Cardiac muscle cell (in vitro differentiated cells and primary cell): Measurements from ENCODE around the gene IFFO2. TPM values are rescaled to one million over a fixed set of nuclear protein-coding genes. Genes with fewer than 3 reads are reported as not detected.
"Not testable (repeated sequence)": the region's sequence is repeated elsewhere in the genome, so short reads cannot be mapped to it uniquely, and the experiment has no call there.

Experiments used
- DNase-seq, 2 donors: peaks; one replicate each; pipeline versions ENCODE4 v3.0.0 to v3.0.0-alpha.2; 2010 to 2017; ENCODE audit warnings: low read depth in 1 of 2, low spot score in 1 of 2
- H3K27ac ChIP-seq: fragments of 200-600 bp; sonication (generic); 2 replicates; pipeline ENCODE4 v1.5.1; 2016
- H3K27me3 ChIP-seq: fragments of 200-600 bp; sonication (generic); 2 replicates; pipeline ENCODE4 v1.6.0; 2016; ENCODE audit warnings: control low read depth
- H3K36me3 ChIP-seq: fragments of 200-600 bp; sonication (generic); 2 replicates; pipeline ENCODE4 v1.5.1; 2016; ENCODE audit warnings: control low read depth
- H3K4me1 ChIP-seq: fragments of 200-600 bp; sonication (generic); 2 replicates; pipeline ENCODE4 v1.8.1; 2017; ENCODE audit warnings: low read depth, mild to moderate bottlenecking, mixed run types
- H3K4me3 ChIP-seq: fragments of 200-600 bp; sonication (generic); 2 replicates; pipeline ENCODE4 v1.5.1; 2016; ENCODE audit warnings: mild to moderate bottlenecking
- H3K9me3 ChIP-seq: fragments of 200-600 bp; sonication (generic); 2 replicates; pipeline ENCODE4 v1.5.1; 2017; ENCODE audit warnings: low read depth, mild to moderate bottlenecking, control low read depth
- CTCF ChIP-seq: IDR thresholded peaks from 2 replicates; pipeline ENCODE4 v1.5.1; 2012; ENCODE audit warnings: low read depth, mild to moderate bottlenecking, low read length
- polyA plus RNA-seq: library from polyadenylated mRNA; unstranded; fragments of >200 nt; fragmentation: Nextera tagmentation; extraction: Ambion mirVana; gene quantifications from 2 replicates; pipeline ENCODE4 v1.2.1, GENCODE V29; 2016
- total RNA-seq: library from RNA; depleted of rRNA; stranded (reverse); fragments of >200 nt; gene quantifications from 2 replicates; pipeline ENCODE4 v1.2.3, GENCODE V29; 2016

Gene IFFO2
- total and polyA plus RNA-seq, 2 experiments from 2014 or later = 0.78 to 18.5 TPM

GRCh38 chr1:18871401-18872070 is 84.9 kb downstream of the IFFO2 start:
- no peak overlapping the region for H3K27ac ChIP-seq
- no peak for DNase-seq
- H3K4me1 ChIP-seq = no peaks in the 10 kb centered on the region
- no peak overlapping the region for H3K4me3 ChIP-seq
- no peak for TF ChIP-seq CTCF
- H3K9me3 ChIP-seq = no peaks in the 10 kb centered on the region
- no peaks in the 10 kb centered on the region for H3K27me3 ChIP-seq
- H3K36me3 ChIP-seq = peaks cover 7% of the 10 kb centered on the region

GRCh38 chr1:18870957-18871356 is 85.5 kb downstream of the IFFO2 start:
- no peaks in the 10 kb centered on the region for H3K9me3 ChIP-seq
- no peak for TF ChIP-seq CTCF
- no peak for DNase-seq
- no peak overlapping the region for H3K27ac ChIP-seq
- H3K36me3 ChIP-seq = peaks cover 6% of the 10 kb centered on the region
- no peak overlapping the region for H3K4me3 ChIP-seq
- no peaks in the 10 kb centered on the region for H3K27me3 ChIP-seq
- no peaks in the 10 kb centered on the region for H3K4me1 ChIP-seq

- not testable (repeated sequence) for H3K27ac ChIP-seq, DNase-seq, H3K9me3 ChIP-seq, H3K36me3 ChIP-seq, H3K4me1 ChIP-seq, H3K27me3 ChIP-seq, H3K4me3 ChIP-seq
Measured at GRCh38 chr1:18870595-18870865, 85.9 kb downstream of the IFFO2 start.

- Histone ChIP-seq H3K27me3 (peaks cover 3% of the 10 kb centered on the region), H3K36me3 (peaks cover 4% of the 10 kb centered on the region), H3K9me3 (no peaks in the 10 kb centered on the region), H3K4me3 (no peak overlapping the region), H3K4me1 (no peaks in the 10 kb centered on the region), H3K27ac (no peak overlapping the region)
- TF ChIP-seq CTCF = no peak
- no peak for DNase-seq
Measured at GRCh38 chr1:18869847-18870594, 86.5 kb downstream of the IFFO2 start.

- Histone ChIP-seq H3K36me3 (peaks cover 4% of the 10 kb centered on the region), H3K9me3 (no peaks in the 10 kb centered on the region), H3K27me3 (peaks cover 3% of the 10 kb centered on the region), H3K27ac (no peak overlapping the region), H3K4me3 (no peak overlapping the region), H3K4me1 (no peaks in the 10 kb centered on the region)
- no peak for DNase-seq
- TF ChIP-seq CTCF = no peak
Measured at GRCh38 chr1:18868801-18869424, 87.6 kb downstream of the IFFO2 start.

GRCh38 chr1:18868354-18868753 is 88.1 kb downstream of the IFFO2 start:
- H3K36me3 ChIP-seq = peaks cover 4% of the 10 kb centered on the region
- no peaks in the 10 kb centered on the region for H3K4me1 ChIP-seq
- TF ChIP-seq CTCF = no peak
- no peak for DNase-seq
- no peak overlapping the region for H3K4me3 ChIP-seq
- no peaks in the 10 kb centered on the region for H3K9me3 ChIP-seq
- H3K27me3 ChIP-seq = peaks cover 3% of the 10 kb centered on the region
- no peak overlapping the region for H3K27ac ChIP-seq
